Neuron (in vitro differentiated cells): ENCODE results near the gene STARD5.

Experiments used
- H2AFZ ChIP-seq: one replicate; pipeline ENCODE4 v1.6.1; 2013; ENCODE audit warnings: low read depth, mild to moderate bottlenecking, inconsistent platforms, low read length, moderate library complexity
- H3K27me3 ChIP-seq: one replicate; pipeline ENCODE4 v1.6.1; 2013; ENCODE audit warnings: low read length; ENCODE audit not compliant: insufficient read depth
- H3K36me3 ChIP-seq: one replicate; pipeline ENCODE4 v1.6.1; 2013; ENCODE audit warnings: low read length; ENCODE audit not compliant: insufficient read depth
- H3K4me1 ChIP-seq: one replicate; pipeline ENCODE4 v1.6.1; 2013; ENCODE audit warnings: low read length; ENCODE audit not compliant: insufficient read depth
- H3K4me3 ChIP-seq: 2 replicates; pipeline ENCODE4 v1.5.1; 2013; ENCODE audit warnings: mild to moderate bottlenecking, low read length, moderate library complexity
- H3K9me3 ChIP-seq: one replicate; pipeline ENCODE4 v1.6.1; 2013; ENCODE audit warnings: low read length

STARD5 gene

DNA sequence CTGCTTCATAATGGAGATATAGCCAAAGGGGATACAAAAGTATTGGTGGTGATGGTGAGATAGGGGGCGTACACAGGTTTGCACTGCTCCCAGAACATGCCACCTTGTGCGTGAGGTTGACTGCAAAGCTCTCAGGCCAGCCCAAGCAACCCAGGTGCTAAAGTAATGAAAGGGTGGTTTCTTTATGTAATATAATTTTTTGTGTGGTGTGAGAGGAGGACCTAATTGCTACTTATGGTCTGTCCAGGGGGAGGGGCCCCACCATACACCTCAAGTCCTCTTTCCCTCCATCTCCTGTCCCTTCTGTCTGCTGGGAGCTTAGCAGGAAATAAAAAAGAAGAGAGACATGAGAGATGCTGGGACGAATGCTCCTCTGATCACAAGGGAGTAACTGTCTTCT lies 53.8 kb downstream of the STARD5 start:
- H3K9me3 ChIP-seq = no peaks in the 10 kb centered on the region
- H3K4me3 ChIP-seq = no peak overlapping the region
- peaks cover 3% of the 10 kb centered on the region for H3K4me1 ChIP-seq
- H2AFZ ChIP-seq = no peak overlapping the region
- no peaks in the 10 kb centered on the region for H3K27me3 ChIP-seq
- no peaks in the 10 kb centered on the region for H3K36me3 ChIP-seq

DNA sequence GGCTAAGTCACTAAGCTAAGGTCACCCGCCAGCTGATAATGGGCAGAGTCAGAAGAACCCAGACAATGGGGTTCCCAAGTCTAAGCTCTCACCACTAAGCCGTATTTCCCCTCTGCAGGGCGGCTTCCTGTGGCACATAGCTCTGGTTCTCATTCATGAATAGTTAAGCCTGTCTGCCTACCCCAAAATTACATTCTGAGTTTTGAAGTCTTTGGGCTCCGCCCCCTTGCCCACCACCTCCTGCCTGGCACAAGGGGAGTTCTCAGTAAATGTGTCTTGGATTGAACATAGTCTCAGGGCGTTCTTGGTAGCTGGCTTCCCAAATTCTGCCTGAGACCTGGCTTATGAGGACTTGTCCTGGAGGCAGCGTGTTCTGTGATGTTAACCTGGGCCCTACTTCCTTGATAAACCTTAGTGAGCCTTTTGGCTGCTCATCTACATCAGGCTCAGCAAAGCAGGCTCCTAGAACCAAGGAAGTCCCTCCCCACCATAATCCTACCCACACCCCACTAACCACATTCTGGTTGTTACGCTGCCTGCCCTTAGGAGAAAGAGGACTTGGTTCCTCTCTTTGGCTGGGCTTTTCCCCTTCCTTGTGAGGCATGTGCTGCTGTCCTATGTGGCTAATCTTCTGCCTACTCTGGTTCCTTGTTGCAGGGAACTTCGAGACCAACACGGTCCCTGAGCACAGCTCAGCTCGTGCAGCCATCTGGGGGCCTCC lies 54.9 kb downstream of the STARD5 start:
- Histone ChIP-seq H3K4me1 (peaks cover 3% of the 10 kb centered on the region), H3K36me3 (no peaks in the 10 kb centered on the region), H3K4me3 (no peak overlapping the region), H2AFZ (no peak overlapping the region), H3K27me3 (no peaks in the 10 kb centered on the region), H3K9me3 (no peaks in the 10 kb centered on the region)

GRCh38 chr15:81268340-81268739 lies 55.6 kb downstream of the STARD5 start:
- H3K9me3 ChIP-seq = no peaks in the 10 kb centered on the region

GRCh38 chr15:81265944-81266775 lies 57.8 kb downstream of the STARD5 start:
- Histone ChIP-seq H3K36me3 (no peaks in the 10 kb centered on the region), H3K4me3 (no peak overlapping the region)

More at GRCh38 chr15:81268340-81268739, 55.6 kb downstream of the STARD5 start:
- no peak overlapping the region for H2AFZ ChIP-seq
- H3K36me3 ChIP-seq = no peaks in the 10 kb centered on the region
- no peaks in the 10 kb centered on the region for H3K27me3 ChIP-seq
- H3K4me3 ChIP-seq = no peak overlapping the region
- peaks cover 3% of the 10 kb centered on the region for H3K4me1 ChIP-seq

DNA sequence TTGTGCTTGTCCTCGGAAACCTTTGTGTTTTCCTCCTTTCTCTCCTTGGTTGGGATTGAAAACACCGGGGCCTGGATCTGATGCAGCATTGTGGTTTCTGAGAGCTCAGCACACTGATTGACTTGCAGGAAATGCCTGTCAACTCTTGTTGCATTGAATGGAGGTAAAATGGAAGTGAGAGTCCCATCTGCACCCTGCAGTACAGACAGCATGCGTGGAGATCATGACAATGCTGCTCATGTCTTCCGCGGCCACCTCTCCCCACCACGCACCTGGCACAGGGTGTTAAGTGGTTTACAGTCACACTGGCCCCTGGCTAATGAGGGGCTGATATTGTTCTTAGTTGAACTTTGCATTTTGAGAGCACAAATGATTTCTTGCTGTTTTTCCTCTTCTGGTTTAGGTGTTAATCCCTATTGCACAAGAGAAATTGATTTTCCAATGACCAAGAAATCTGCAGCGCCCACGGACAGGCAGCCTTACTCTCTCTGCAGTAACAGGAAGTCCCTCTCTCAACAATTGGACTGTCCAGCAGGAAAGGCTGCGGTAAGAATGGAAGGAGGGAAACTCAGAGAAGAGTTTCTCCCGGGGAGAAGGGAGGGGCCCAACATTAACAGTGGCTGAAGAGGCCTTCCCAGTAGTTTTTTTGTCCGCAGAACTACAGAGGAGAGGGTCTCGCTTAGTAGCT lies 58.5 kb downstream of the STARD5 start:
- Histone ChIP-seq H3K36me3 (no peaks in the 10 kb centered on the region), H3K4me1 (peaks cover 3% of the 10 kb centered on the region), H3K4me3 (no peak overlapping the region), H2AFZ (no peak overlapping the region), H3K27me3 (no peaks in the 10 kb centered on the region), H3K9me3 (no peaks in the 10 kb centered on the region)

More at GRCh38 chr15:81265944-81266775, 57.8 kb downstream of the STARD5 start:
- Histone ChIP-seq H2AFZ (no peak overlapping the region), H3K4me1 (peaks cover 3% of the 10 kb centered on the region), H3K27me3 (no peaks in the 10 kb centered on the region), H3K9me3 (no peaks in the 10 kb centered on the region)

DNA sequence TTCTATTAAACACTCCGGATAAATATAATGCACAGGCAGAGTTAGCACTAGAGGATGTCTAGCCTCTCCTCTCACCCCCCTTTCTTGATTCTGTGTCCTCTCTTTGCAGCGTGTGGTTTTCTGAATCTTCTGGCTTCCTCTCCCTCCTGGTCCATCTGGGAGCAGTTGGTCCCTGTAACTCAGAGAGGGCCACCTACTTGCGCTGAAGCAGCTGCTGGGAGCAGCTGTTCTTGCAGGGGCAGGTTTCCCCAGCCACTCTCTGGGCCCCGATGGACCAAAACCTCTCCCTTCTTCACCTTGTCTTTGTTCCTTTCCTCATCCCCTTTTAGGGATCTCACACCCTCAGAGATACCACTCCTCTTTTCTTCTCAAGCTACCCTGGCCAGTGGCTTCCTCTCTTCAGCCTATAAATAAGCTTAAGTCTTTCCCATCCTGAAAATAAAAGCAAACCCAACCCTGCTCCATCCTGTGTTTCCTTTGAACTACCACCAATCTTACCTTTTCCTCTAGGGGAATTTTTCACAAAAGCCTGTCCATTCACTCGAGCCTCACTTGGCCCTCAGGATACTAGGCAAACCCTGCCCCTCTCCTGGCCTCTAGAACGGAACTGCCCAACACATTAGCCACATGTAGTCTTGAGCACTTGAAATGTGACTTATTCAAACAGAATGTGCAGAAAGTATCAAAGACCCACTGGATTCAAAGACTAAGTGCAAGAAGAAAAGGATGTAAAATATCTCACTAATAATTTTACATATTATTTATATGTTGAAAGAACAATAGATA lies 59.7 kb downstream of the STARD5 start:
- H3K4me1 ChIP-seq = peaks cover 3% of the 10 kb centered on the region
- H3K9me3 ChIP-seq = no peaks in the 10 kb centered on the region
- H3K36me3 ChIP-seq = no peaks in the 10 kb centered on the region

DNA sequence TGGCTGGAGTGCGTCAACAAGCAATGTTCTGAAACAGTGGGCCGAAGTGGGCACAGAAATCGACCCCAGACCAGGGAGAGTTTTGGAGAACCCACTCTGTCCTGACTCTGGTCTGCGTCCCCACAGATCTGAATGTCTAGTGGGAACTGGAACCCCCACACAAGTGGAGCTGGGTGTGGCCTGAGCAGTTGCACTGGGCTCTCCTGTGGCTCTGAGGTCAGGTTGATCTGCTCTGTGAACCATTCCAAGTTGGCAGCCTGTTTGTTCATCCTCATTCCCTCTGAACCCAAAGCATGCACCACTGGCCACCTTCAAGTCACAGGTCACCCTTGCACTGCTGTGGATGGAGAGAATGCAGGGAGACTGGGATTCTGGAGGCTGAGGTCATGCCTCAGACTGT lies 60.5 kb downstream of the STARD5 start:
- no peak overlapping the region for H2AFZ ChIP-seq
- H3K27me3 ChIP-seq = peaks cover 6% of the 10 kb centered on the region
- H3K4me3 ChIP-seq = no peak overlapping the region
- H3K4me1 ChIP-seq = peaks cover 3% of the 10 kb centered on the region
- no peaks in the 10 kb centered on the region for H3K36me3 ChIP-seq
- no peaks in the 10 kb centered on the region for H3K9me3 ChIP-seq

More for the DNA sequence above, 59.7 kb downstream of the STARD5 start:
- no peak overlapping the region for H2AFZ ChIP-seq
- H3K4me3 ChIP-seq = no peak overlapping the region
- peaks cover 4% of the 10 kb centered on the region for H3K27me3 ChIP-seq

- H3K27me3 ChIP-seq = peaks cover 6% of the 10 kb centered on the region
- peaks cover 3% of the 10 kb centered on the region for H3K4me1 ChIP-seq
- no peaks in the 10 kb centered on the region for H3K9me3 ChIP-seq
- no peak overlapping the region for H2AFZ ChIP-seq
- H3K4me3 ChIP-seq = no peak overlapping the region
- no peaks in the 10 kb centered on the region for H3K36me3 ChIP-seq
Measured at GRCh38 chr15:81261172-81261811, 62.6 kb downstream of the STARD5 start.

- Histone ChIP-seq H2AFZ (no peak overlapping the region), H3K9me3 (no peaks in the 10 kb centered on the region), H3K36me3 (no peaks in the 10 kb centered on the region), H3K4me1 (no peaks in the 10 kb centered on the region), H3K4me3 (no peak overlapping the region), H3K27me3 (peaks cover 6% of the 10 kb centered on the region)
Measured at GRCh38 chr15:81259760-81260298, 64.1 kb downstream of the STARD5 start.
